Bronchial epithelial cell (primary cell): ENCODE results near the gene SLC39A11. TPM values are rescaled to one million over a fixed set of nuclear protein-coding genes. Genes with fewer than 3 reads are reported as not detected.
A peak's percentile ranks its signal among the peaks of the same experiment; 100 is the strongest.
"Not testable (repeated sequence)": the region's sequence is repeated elsewhere in the genome, so short reads cannot be mapped to it uniquely, and the experiment has no call there.

Experiments used
- DNase-seq: peaks from one replicate; pipeline ENCODE4 v3.0.0-alpha.2; 2010; ENCODE audit warnings: low read depth
- FAIRE-seq: peaks from 2 replicates; lab custom pipeline; 2011; peaks lifted over from hg19 to GRCh38; lab: Jason Lieb, UNC
- H3K27me3 ChIP-seq: 2 replicates; pipeline ENCODE4 v1.5.1; 2011; ENCODE audit warnings: low read length; ENCODE audit not compliant: control insufficient read depth, insufficient read depth
- H3K36me3 ChIP-seq: 2 replicates; pipeline ENCODE4 v1.5.1; 2011; ENCODE audit warnings: low read length; ENCODE audit not compliant: control insufficient read depth, insufficient read depth
- H3K4me3 ChIP-seq: 2 replicates; pipeline ENCODE4 v1.5.1; 2011; ENCODE audit warnings: mild to moderate bottlenecking, low read depth, low read length, control low read depth
- total RNA-seq: library from RNA; depleted of rRNA; stranded (reverse); fragments of >200 nt; gene quantifications from 2 replicates; pipeline ENCODE4 v1.2.1, GENCODE V29; 2014
- TF ChIP-seq, protein P1 (sequence below): IDR thresholded peaks from 2 replicates; pipeline ENCODE4 v1.5.1; 2011; ENCODE audit warnings: mild to moderate bottlenecking, moderate library complexity, low read length, control low read depth, inconsistent platforms; ENCODE audit not compliant: insufficient read depth, severe bottlenecking

The SLC39A11 gene
- total RNA-seq, 1 donor from 2014 or later = 23.4 TPM

DNA sequence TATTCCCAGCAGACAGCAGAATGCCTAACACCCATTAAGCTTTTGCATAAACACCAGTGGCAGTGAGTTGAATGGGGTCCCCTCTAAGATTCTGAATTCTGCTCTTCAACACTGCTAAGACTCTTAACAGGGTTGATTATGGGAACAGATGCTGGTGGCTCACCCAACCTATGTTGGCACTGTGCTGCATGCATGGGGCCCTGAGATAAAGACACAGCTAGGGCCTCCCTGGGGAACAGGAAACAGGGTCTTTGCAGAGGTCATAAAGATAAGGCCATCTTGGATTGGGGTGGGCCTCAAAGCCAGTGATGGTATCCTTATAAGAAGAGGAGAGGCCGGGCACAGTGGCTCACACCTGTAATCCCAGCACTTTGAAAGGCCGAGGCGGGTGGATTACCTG is 190.8 kb downstream of the SLC39A11 start:
- TF ChIP-seq, protein P1, sequence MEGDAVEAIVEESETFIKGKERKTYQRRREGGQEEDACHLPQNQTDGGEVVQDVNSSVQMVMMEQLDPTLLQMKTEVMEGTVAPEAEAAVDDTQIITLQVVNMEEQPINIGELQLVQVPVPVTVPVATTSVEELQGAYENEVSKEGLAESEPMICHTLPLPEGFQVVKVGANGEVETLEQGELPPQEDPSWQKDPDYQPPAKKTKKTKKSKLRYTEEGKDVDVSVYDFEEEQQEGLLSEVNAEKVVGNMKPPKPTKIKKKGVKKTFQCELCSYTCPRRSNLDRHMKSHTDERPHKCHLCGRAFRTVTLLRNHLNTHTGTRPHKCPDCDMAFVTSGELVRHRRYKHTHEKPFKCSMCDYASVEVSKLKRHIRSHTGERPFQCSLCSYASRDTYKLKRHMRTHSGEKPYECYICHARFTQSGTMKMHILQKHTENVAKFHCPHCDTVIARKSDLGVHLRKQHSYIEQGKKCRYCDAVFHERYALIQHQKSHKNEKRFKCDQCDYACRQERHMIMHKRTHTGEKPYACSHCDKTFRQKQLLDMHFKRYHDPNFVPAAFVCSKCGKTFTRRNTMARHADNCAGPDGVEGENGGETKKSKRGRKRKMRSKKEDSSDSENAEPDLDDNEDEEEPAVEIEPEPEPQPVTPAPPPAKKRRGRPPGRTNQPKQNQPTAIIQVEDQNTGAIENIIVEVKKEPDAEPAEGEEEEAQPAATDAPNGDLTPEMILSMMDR = no peak
- no peak overlapping the region for H3K4me3 ChIP-seq
- H3K36me3 ChIP-seq = no peaks in the 10 kb centered on the region
- FAIRE-seq (no peak), DNase-seq (no peak)
- H3K27me3 ChIP-seq = no peaks in the 10 kb centered on the region

DNA sequence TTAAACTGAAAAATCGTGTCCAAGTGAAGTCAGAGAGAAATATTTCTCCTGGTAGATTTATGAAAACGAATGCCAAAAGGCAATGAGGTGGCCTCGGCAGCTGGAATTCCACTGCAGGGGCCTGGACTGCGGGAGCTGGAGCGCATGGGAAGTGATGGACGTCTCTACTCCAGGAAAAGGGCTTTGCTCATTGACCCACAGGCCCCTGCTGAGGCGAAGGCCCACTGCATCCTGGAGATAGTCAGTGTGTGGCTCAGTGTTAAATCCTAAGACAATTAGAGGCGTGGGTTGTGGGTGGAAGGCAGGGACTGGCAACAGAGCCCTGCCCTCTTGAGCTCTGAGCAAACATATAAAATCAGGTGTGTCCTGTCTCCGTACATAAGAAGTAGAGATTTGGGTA is 191.4 kb downstream of the SLC39A11 start:
- TF ChIP-seq, protein P1 = no peak
- FAIRE-seq (no peak), DNase-seq (no peak)

DNA sequence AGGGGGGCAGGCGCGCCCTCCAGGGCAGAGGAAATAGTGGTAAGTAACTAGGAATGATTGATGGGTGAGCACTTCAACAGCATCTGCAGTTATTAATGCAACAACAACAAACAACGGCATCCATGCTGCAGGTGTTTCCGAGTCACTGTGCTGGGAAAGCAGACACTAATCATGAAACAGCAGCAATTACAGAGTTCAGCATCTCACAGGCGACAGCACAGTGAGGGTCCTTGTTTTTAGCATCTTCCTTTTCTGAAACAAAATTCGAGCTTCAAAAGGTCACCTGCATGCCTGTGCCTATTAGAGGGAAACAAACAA is 191.9 kb downstream of the SLC39A11 start:
- H3K27me3 ChIP-seq = no peaks in the 10 kb centered on the region
- TF ChIP-seq, protein P1 = no peak
- no peaks in the 10 kb centered on the region for H3K36me3 ChIP-seq
- no peak overlapping the region for H3K4me3 ChIP-seq
- FAIRE-seq (no peak), DNase-seq (no peak)

More for the DNA sequence above, 191.4 kb downstream of the SLC39A11 start:
- Histone ChIP-seq H3K36me3 (no peaks in the 10 kb centered on the region), H3K27me3 (no peaks in the 10 kb centered on the region), H3K4me3 (no peak overlapping the region)

DNA sequence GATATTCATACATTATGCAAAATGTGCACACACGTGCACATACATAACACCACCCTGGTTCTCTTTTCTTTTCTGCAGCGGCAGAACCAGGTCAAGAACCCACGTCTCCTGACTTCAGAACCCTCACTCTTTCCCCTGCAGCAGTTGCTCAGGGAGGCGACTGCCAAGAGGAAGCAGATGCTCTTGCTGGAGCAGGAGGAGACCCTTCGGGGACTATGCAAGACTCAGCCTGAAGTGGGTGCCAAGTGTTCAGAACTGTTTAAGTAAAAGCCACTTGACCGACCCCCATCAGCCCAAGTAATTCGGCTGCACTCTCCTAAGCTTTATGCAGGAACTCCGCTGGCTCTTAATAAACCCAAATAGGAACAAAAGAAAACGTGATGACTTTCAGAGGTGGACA is 193.8 kb downstream of the SLC39A11 start:
- FAIRE-seq (no peak), DNase-seq (no peak)
- TF ChIP-seq, protein P1 = no peak
- no peaks in the 10 kb centered on the region for H3K36me3 ChIP-seq
- H3K27me3 ChIP-seq = no peaks in the 10 kb centered on the region
- H3K4me3 ChIP-seq = no peak overlapping the region

DNA sequence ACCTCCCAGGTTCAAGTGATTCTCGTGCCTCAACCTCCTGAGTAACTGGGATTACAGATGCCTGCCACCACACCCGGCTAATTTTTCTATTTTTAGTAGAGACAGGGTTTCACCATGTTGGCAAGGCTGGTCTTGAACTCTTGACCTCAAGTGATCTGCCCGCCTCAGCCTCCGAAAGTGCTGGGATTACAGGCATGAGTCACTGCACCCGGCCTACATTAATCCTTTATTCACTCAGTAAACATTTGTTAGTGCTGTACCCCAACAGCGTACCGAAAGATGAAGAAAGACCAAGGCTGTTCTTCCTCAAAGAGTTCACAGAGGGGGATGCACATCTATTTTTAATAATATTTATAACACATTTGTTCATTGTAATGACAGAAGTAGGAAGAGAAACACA is 196.2 kb downstream of the SLC39A11 start:
- H3K27me3 ChIP-seq, H3K4me3 ChIP-seq, H3K36me3 ChIP-seq, FAIRE-seq: not testable (repeated sequence)
- peak; percentile 10 for DNase-seq

DNA sequence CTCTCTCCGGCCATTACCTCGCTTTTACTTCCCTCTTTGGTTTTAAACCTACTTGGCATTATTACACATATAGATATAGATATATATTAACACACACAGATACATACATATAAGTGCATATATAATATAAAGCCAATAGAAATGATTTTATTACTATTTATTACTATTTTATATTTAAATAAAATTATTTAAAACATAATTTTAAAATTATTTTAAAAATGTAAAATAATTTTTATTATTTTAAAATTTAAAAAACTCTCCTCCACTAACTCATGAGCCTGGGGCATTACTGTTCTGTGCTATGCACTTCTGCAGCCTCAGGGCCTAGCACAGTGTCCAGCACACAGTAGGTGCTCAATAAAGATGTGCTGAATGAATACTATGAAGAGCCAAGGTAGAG is 200.9 kb downstream of the SLC39A11 start:
- TF ChIP-seq, protein P1 = no peak
- FAIRE-seq = no peak

More for the DNA sequence above, 200.9 kb downstream of the SLC39A11 start:
- Histone ChIP-seq H3K36me3 (no peaks in the 10 kb centered on the region), H3K4me3 (no peak overlapping the region), H3K27me3 (no peaks in the 10 kb centered on the region)
- no peak for DNase-seq
